Choroid plexus epithelial cell (primary cell): ENCODE results near the gene CIBAR2.

Source experiments
- DNase-seq: peaks from one replicate; pipeline ENCODE4 v3.0.0-alpha.2; 2010; ENCODE audit warnings: low read depth
- H3K4me3 ChIP-seq: 2 replicates; pipeline ENCODE4 v1.5.1; 2011; ENCODE audit warnings: low read depth, mild to moderate bottlenecking, control low read depth, low read length, moderate library complexity
- CTCF ChIP-seq: conservative IDR thresholded peaks from 2 replicates; pipeline ENCODE4 v1.5.1; 2011; ENCODE audit warnings: low read depth, mild to moderate bottlenecking, control low read depth, inconsistent platforms, low read length, moderate library complexity

The CIBAR2 gene

GRCh38 chr16:85134789-85135142 lies 22.5 kb upstream of the CIBAR2 start:
- H3K4me3 ChIP-seq: no peak overlapping the region
- no peak for DNase-seq
- no peak for TF ChIP-seq CTCF

- no peak for DNase-seq
- no peak overlapping the region for H3K4me3 ChIP-seq
- no peak for TF ChIP-seq CTCF
Measured at GRCh38 chr16:85134076-85134788, 22.0 kb upstream of the CIBAR2 start.

DNA sequence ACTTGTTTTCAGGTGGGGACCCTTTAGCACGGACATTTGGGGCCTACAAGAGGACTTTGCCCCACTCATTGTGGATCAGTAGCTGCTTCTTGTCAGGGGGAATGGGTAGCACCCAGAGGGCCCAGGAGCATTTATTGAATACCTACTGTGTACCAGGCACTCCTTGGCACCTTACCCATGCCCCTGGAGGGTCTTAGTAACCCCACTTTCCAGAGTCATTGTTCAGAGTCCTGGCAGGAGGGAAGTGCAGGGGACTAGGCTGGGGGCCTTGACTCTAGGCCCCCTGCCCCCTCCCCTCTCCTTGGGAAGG lies 21.0 kb upstream of the CIBAR2 start:
- no peak for DNase-seq
- H3K4me3 ChIP-seq: no peak overlapping the region
- TF ChIP-seq CTCF: no peak

- TF ChIP-seq CTCF: no peak
- H3K4me3 ChIP-seq: no peak overlapping the region
- DNase-seq: no peak
Measured at GRCh38 chr16:85132456-85133289, 20.4 kb upstream of the CIBAR2 start.

GRCh38 chr16:85130705-85131028 lies 18.4 kb upstream of the CIBAR2 start:
- no peak for DNase-seq
- H3K4me3 ChIP-seq: no peak overlapping the region
- TF ChIP-seq CTCF: no peak

DNA sequence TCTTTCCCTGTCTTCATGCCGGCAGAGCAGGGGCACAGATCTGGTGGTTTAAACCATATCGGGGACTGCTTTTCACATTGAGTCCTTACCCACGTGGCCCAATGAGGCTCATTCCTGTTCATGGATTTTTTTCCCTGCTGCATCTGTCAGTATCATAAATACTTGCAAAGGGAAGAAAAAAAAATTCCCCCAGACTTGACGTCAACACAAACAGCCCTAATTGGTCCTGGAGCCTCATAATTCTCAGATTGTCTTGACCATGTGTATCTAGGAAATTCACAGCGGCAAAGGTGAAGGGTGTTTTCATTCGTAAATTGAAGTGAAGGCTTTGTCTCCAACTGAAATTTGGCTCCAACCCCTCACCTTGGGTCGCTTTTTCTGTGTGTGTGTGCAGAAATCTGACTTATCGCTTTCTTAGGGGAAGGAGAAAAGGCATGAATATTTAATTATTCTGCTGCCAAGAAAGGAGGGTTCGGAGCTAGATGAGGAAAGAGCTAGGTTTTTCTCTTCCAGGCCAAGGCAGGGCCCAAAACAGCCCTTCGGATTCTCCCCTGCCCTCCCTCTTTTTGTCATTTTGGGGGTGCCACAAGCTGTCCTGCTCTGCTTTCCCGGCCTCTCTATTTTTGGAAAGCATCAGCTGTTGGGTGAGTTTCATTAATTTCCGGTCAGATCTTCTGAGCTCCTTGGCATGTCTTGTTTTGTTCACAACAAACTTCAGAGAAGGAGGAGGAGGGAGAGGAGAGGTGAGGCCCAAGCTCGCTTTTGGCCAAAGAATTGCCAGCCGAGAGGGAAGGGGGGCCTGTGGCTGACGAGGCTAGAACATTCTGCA lies 17.8 kb upstream of the CIBAR2 start:
- no peak overlapping the region for H3K4me3 ChIP-seq
- DNase-seq: peak; percentile 50
- TF ChIP-seq CTCF: no peak
